SK-N-MC (cell line): ENCODE results near the gene GMDS.

Source experiments
- DNase-seq: peaks from one replicate; pipeline ENCODE4 v3.0.0-alpha.2; 2011; ENCODE audit warnings: low read depth, low spot score
- H3K27ac ChIP-seq: fragments of 200-600 bp; sonication (generic); 2 replicates; pipeline ENCODE4 v1.5.1; 2016; ENCODE audit warnings: mixed run types
- H3K36me3 ChIP-seq: fragments of 200-600 bp; sonication (generic); 2 replicates; pipeline ENCODE4 v1.6.1; 2017; ENCODE audit warnings: antibody characterized with exemption, low read length, mixed read lengths; ENCODE audit not compliant: insufficient read depth
- H3K4me3 ChIP-seq: fragments of 200-600 bp; sonication (generic); 2 replicates; pipeline ENCODE4 v1.5.1; 2016
- H3K9ac ChIP-seq: fragments of 200-600 bp; sonication (generic); 2 replicates; pipeline ENCODE4 v1.8.0; 2017; ENCODE audit warnings: mixed run types, mixed read lengths; ENCODE audit not compliant: insufficient read length
- H3K9me3 ChIP-seq: fragments of 200-600 bp; sonication (generic); 2 replicates; pipeline ENCODE4 v1.6.1; 2017; ENCODE audit warnings: low read depth, mild to moderate bottlenecking, antibody characterized with exemption, low read length, moderate library complexity, mixed read lengths
- EZH2 ChIP-seq: fragments of 200-600 bp; sonication (generic); IDR thresholded peaks from one replicate; pipeline ENCODE4 v1.6.1; 2017; ENCODE audit warnings: antibody characterized with exemption
- FOXP2 ChIP-seq: optimal IDR thresholded peaks from 2 replicates; pipeline ENCODE3; 2011; ENCODE audit warnings: mild to moderate bottlenecking, moderate library complexity; ENCODE audit not compliant: insufficient read depth; ENCODE audit errors: extremely low read length, control extremely low read depth
- POLR2AphosphoS5 ChIP-seq: IDR thresholded peaks from 2 replicates; pipeline ENCODE4 v1.6.1; 2012; ENCODE audit warnings: mild to moderate bottlenecking, low read depth, low read length, borderline replicate concordance

The GMDS gene

DNA sequence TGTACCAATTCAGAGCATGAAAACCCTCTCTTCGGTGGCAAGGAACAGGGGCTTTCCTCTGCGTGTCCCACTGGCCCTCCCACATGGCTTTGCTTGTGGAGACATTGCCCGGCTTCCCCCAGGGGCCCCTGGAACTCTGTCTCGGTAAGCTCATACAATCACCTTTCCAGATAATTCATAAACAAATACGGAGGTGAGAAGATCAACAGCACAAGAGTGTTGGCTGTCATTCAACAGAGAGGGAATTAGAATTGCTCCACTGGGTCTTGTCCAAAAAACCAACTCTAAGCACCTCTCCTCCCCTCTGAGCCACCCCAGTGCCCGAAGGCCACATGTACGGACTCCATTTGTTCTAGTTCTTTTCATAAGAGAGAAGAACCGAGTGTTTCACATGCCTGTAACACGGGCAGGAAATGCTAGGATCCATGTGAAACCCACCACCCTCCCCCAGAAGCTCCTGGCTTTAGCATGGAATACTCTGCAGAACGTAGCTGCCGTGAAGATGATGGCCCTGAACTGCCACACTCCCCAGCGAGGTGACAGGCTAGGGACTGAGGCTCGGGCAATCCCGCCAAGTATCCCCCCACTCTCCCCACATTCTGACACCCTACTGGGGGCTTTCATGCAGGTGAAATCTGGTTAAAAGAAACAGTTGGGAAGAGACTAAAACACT, 660.3 kb downstream of the GMDS start:
- no peak for DNase-seq
- Histone ChIP-seq H3K36me3 (no peaks in the 10 kb centered on the region), H3K4me3 (no peak overlapping the region), H3K27ac (no peak overlapping the region), H3K9ac (no peak overlapping the region), H3K9me3 (no peaks in the 10 kb centered on the region)
- TF ChIP-seq EZH2 = no peak
- no peak for TF ChIP-seq POLR2AphosphoS5
- no peak for TF ChIP-seq FOXP2

DNA sequence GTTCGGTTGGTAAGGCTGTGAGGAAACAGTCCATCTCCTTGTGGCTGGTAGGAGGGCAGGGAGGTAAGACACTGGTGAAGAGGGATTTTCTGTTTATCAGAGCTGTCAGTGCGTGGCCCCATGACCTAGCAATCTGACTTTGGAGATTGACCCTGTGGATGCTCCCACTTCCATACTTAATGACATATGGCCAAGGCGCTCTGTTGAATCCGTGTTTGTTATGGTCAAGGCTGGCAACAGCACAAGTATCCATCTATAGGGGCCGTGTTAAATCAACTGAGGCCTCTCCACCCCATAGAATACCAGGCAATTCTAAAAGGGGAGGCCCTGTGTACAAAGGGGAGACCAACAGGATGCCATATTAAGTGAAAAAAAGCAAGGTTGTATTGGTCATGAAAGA, 661.3 kb downstream of the GMDS start:
- Histone ChIP-seq H3K27ac (no peak overlapping the region), H3K9ac (no peak overlapping the region), H3K9me3 (no peaks in the 10 kb centered on the region), H3K4me3 (no peak overlapping the region), H3K36me3 (no peaks in the 10 kb centered on the region)
- TF ChIP-seq FOXP2 (no peak), POLR2AphosphoS5 (no peak), EZH2 (no peak)
- DNase-seq = no peak

DNA sequence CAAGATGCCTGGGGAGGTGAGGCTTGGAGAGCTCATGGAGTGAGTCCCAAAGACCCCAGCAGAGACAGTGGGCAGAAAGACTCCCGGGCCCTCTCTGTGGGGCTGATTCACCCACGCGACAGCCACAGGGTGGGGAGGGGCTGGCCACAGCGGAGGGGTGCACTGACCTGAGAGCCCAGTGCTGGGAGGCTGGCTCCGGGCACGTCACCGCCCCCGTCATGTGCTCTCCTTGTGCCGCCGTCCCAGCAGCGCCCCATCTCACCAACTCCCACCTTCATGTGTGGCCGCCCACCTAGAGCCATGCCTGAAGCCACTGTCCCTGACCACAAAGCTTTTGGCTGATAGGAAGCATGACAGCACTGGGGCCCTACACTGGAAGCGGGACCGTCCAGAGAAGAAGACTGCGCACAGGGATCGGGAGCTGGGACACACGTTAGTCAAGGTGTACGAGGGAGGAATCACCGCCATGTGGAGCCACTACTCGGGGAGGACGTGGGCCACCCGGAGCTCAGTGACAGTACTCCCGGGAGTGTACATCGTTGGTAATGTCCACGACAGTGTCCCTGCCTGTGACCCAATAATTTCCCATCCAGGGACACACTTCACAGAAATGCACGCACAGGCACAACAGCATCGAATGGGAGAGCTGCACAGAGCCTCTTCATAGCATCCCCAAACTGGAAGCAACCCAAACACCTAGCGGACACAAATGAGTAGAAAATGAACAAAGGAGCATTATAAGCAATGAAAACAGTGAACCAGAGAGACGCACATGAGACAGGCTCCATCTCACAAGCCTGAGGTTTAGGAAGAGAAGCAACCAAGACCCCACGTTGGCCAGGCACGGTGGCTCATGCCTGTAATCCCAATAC, 664.0 kb downstream of the GMDS start:
- DNase-seq = no peak
- H3K9me3 ChIP-seq = no peaks in the 10 kb centered on the region
- no peak overlapping the region for H3K27ac ChIP-seq
- no peak for TF ChIP-seq FOXP2
- no peak for TF ChIP-seq EZH2
- no peak for TF ChIP-seq POLR2AphosphoS5
- no peak overlapping the region for H3K4me3 ChIP-seq
- no peak overlapping the region for H3K9ac ChIP-seq
- H3K36me3 ChIP-seq = no peaks in the 10 kb centered on the region

DNA sequence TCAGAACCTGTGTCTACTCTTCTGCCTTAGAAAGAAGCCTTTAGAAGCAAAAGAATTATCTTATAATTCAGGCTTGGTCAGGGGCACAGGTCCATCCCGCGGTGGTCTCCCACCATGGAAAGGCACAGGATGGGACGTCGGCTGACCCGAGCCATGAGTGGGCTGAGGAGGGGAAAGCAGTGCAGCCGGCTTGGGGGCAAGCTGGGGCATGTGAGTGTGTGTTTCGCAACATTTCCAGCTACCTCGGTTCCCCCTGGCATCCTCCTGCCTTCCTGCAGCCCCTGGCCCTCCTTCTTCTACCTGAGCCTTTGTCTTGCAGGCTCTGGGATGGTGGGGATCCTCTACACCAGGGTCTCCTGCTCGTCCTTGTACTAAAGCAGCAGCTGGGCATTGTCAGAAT, 664.8 kb downstream of the GMDS start:
- no peaks in the 10 kb centered on the region for H3K36me3 ChIP-seq
- no peak overlapping the region for H3K9ac ChIP-seq
- H3K4me3 ChIP-seq = no peak overlapping the region
- DNase-seq = no peak
- H3K27ac ChIP-seq = no peak overlapping the region
- TF ChIP-seq FOXP2 (no peak), EZH2 (no peak), POLR2AphosphoS5 (no peak)
- H3K9me3 ChIP-seq = no peaks in the 10 kb centered on the region

DNA sequence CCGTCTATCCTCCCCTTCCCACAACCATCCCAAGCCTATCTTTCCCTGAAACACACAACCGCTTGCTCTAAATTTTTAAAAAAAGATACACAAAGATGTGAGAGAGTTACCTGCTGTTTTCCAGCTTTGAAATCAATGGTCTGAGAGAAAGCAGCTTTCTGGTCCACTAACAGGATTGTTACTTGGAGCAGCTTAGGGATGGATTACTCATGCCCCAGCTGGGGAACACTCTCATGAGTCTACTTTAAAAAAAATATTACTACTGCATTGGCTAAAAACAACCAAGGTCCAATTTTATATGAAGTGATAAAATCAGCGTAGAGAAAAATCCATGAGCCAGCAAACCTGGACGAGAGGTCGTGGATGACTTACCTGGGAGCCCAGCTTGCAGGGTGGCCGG, 665.3 kb downstream of the GMDS start:
- H3K9ac ChIP-seq = no peak overlapping the region
- no peak for DNase-seq
- TF ChIP-seq FOXP2 (no peak), EZH2 (no peak), POLR2AphosphoS5 (no peak)
- no peaks in the 10 kb centered on the region for H3K9me3 ChIP-seq
- H3K36me3 ChIP-seq = no peaks in the 10 kb centered on the region
- H3K4me3 ChIP-seq = no peak overlapping the region
- no peak overlapping the region for H3K27ac ChIP-seq

DNA sequence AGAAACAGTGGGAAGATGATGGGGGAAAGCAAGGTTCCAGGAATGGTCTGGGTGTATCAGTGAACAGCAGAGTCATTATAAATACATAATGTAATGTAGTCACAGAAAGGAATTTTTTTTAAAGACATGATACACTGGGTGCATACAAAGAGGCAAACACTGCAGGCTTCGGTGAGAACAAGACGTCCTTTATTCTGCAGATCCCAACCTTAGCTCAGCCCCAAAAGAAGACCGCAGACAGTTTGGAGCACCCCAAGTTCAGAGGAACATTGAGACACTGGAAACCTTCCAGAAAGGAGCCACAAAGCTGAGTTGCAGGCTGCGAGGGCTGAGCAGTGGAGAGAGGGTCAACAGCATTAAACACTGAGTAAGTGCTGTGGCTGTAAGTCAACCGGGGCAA, 666.3 kb downstream of the GMDS start:
- no peak for DNase-seq
- no peak for TF ChIP-seq EZH2
- no peak for TF ChIP-seq POLR2AphosphoS5
- no peak for TF ChIP-seq FOXP2
- Histone ChIP-seq H3K36me3 (no peaks in the 10 kb centered on the region), H3K9ac (no peak overlapping the region), H3K27ac (no peak overlapping the region), H3K9me3 (no peaks in the 10 kb centered on the region), H3K4me3 (no peak overlapping the region)

DNA sequence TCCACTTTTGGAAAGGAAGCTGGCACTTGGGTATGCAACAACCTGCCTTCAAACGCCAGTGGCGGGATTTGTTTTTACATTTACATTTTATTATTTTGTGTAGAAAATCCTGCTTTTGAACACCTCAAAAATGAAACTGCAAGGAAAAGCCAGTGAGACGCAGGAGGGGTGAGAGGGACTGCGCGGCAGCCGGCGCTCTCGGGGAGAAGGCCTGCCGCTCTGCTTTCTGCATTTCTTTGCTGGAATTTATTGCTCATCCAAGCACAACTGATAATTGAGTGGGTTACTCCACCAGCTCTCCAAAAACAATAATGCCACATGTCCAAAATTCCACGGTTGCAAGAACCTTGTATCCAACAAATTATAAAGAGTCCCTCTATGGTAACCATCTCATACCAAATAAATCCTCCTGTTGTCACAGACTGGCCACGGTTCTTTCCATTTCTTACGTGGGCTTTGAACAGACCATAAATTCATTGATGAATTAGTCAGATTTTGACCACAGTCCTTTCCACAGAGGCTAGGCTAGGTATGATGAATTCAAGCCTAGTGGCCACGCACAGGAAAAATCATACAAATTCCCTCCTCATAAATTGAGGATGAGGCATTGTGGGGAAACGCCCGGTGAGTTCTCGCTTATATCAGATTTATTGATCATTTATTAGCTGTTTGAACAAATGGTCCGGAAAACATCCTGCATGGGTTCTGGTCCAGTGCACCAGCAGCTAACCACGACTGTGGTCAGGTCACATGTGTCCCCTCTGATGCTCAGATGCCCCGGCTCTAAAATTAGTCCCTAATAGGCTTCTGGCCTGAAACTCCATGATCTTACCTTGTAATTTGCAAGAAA, 667.3 kb downstream of the GMDS start:
- H3K27ac ChIP-seq = no peak overlapping the region
- TF ChIP-seq EZH2 (no peak), FOXP2 (no peak), POLR2AphosphoS5 (no peak)
- H3K36me3 ChIP-seq = no peaks in the 10 kb centered on the region
- no peak for DNase-seq
- H3K9me3 ChIP-seq = no peaks in the 10 kb centered on the region
- no peak overlapping the region for H3K9ac ChIP-seq
- H3K4me3 ChIP-seq = no peak overlapping the region

DNA sequence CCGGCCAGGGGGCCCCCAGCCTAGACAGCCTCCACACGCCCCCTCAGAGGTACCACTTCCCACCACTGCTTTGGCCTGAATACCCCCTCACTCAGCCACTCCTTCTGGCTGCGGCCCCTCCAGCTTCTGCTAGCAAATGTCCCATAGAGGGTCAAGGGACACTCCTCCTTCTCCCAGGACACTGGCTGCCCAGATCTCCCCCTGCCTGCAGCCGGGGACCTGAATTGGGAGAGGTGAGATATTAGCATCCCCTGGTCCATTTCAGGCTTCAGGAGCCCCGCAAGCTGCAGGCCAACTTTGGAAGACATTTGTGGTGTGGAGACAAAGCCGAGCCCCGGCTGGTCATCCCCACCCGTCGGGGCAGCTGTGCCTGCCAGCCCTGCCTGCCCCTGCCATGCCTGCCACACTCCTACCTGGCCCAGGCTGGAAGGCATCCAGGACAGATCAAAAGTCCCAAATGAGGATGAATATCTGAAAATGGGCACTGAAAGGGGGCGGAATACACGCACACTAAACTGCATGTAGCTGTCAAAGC, 668.2 kb downstream of the GMDS start:
- TF ChIP-seq FOXP2 (no peak), EZH2 (no peak), POLR2AphosphoS5 (no peak)
- Histone ChIP-seq H3K27ac (no peak overlapping the region), H3K36me3 (no peaks in the 10 kb centered on the region), H3K9ac (no peak overlapping the region), H3K4me3 (no peak overlapping the region), H3K9me3 (no peaks in the 10 kb centered on the region)
- no peak for DNase-seq
